K562 (cell line): ENCODE measurements around the gene EXOC6. TPM values are rescaled to one million over a fixed set of nuclear protein-coding genes. Genes with fewer than 3 reads are reported as not detected.
A peak's percentile ranks its signal among the peaks of the same experiment; 100 is the strongest.

Experiments used
- BMI1 ChIP-seq: fragments of 150-350 bp; IDR thresholded peaks from 2 replicates; pipeline ENCODE4 v1.6.1; 2014; ENCODE audit warnings: low read length
- CGGBP1 ChIP-seq: fragments of 250-450 bp; sonication (Bioruptor Pico); IDR thresholded peaks from 2 replicates; pipeline ENCODE4 v1.9.0; 2021; ENCODE audit warnings: mild to moderate bottlenecking
- EP400 ChIP-seq: fragments of 450-650 bp; IDR thresholded peaks from 2 replicates; pipeline ENCODE4 v1.6.1; 2017; ENCODE audit warnings: antibody characterized with exemption, mild to moderate bottlenecking, moderate library complexity
- FOXA3 ChIP-seq, 2 experiments: fragments of 450-650 bp in 1 of 2; sonication (generic) in 1 of 2; formaldehyde crosslinking; IDR thresholded peaks in 1 of 2; conservative IDR thresholded peaks in 1 of 2; 2 replicates each; pipeline versions ENCODE4 v1.4.0 to v1.8.0; 2020 to 2022; ENCODE audit warnings: mild to moderate bottlenecking in 2 of 2, missing genetic modification reagents in 1 of 2
- FOXP4 ChIP-seq: sonication (generic); formaldehyde crosslinking; IDR thresholded peaks from 2 replicates; pipeline ENCODE4 v1.8.0; 2022; ENCODE audit warnings: mild to moderate bottlenecking, missing genetic modification reagents, borderline replicate concordance
- HIVEP1 ChIP-seq: fragments of 250-450 bp; sonication (Bioruptor Pico); IDR thresholded peaks from 2 replicates; pipeline ENCODE4 v1.4.0; 2020; ENCODE audit warnings: mild to moderate bottlenecking
- HLTF ChIP-seq: fragments of 450-650 bp; IDR thresholded peaks from 2 replicates; pipeline ENCODE4 v1.6.1; 2016
- KDM2B ChIP-seq: fragments of 250-450 bp; sonication (Bioruptor Pico); IDR thresholded peaks from 2 replicates; pipeline ENCODE4 v1.8.0; 2021; ENCODE audit warnings: mild to moderate bottlenecking, moderate library complexity
- LEF1 ChIP-seq: fragments of 450-650 bp; IDR thresholded peaks from 2 replicates; pipeline ENCODE4 v1.6.1; 2016; ENCODE audit warnings: mild to moderate bottlenecking
- MCM7 ChIP-seq, 2 experiments: fragments of 450-650 bp; IDR thresholded peaks; 2 replicates each; pipeline ENCODE4 v1.6.1; 2016 to 2018
- MECOM ChIP-seq: fragments of 250-450 bp; sonication (Bioruptor Pico); IDR thresholded peaks from 2 replicates; pipeline ENCODE4 v1.8.0; 2022; ENCODE audit warnings: inconsistent platforms
- MEF2A ChIP-seq: IDR thresholded peaks from 2 replicates; pipeline ENCODE4 v1.6.1; 2011; ENCODE audit warnings: low read depth, mild to moderate bottlenecking, low read length, moderate library complexity; ENCODE audit not compliant: control insufficient read depth
- MYNN ChIP-seq, 2 experiments: sonication (generic); formaldehyde crosslinking in 1 of 2; IDR thresholded peaks; 2 replicates each; pipeline versions ENCODE4 v1.5.0 to v1.6.1; 2016 to 2020; ENCODE audit warnings: antibody characterized with exemption in 1 of 2, missing genetic modification reagents in 1 of 2
- NCOA2 ChIP-seq, 2 experiments: fragments of 450-650 bp; IDR thresholded peaks; 2 replicates each; pipeline ENCODE4 v1.6.1; 2018; ENCODE audit warnings: mild to moderate bottlenecking in 2 of 2, moderate library complexity in 1 of 2; ENCODE audit not compliant: partially characterized antibody in 2 of 2
- PHB2 ChIP-seq: fragments of 450-650 bp; IDR thresholded peaks from 2 replicates; pipeline ENCODE4 v1.6.1; 2017; ENCODE audit warnings: low read depth
- POLR2G ChIP-seq: fragments of 200-400 bp; formaldehyde crosslinking; IDR thresholded peaks from 2 replicates; pipeline ENCODE4 v1.6.1; 2017; ENCODE audit warnings: low read depth, mild to moderate bottlenecking, antibody characterized with exemption, low read length, moderate library complexity
- SP2 ChIP-seq: IDR thresholded peaks from 2 replicates; pipeline ENCODE4 v1.6.1; 2011; ENCODE audit warnings: mild to moderate bottlenecking, low read depth, low read length, moderate library complexity; ENCODE audit not compliant: poor library complexity, severe bottlenecking; ENCODE audit errors: extremely low read depth
- TAF15 ChIP-seq: fragments of 200-400 bp; formaldehyde crosslinking; IDR thresholded peaks from 2 replicates; pipeline ENCODE4 v1.6.1; 2017; ENCODE audit warnings: mild to moderate bottlenecking, low read depth, low read length, moderate library complexity
- TBL1XR1 ChIP-seq, 2 experiments: IDR thresholded peaks; 2 replicates each; pipeline ENCODE4 v1.6.1; 2012; ENCODE audit warnings: improper control_type of control experiment in 2 of 2, low read length in 2 of 2, mild to moderate bottlenecking in 1 of 2
- ZNF197 ChIP-seq: fragments of 200-800 bp; sonication (Bioruptor generic); IDR thresholded peaks from 2 replicates; pipeline ENCODE4 v1.6.1; 2016; ENCODE audit warnings: low read depth, missing genetic modification characterization, missing compliant biosample characterization
- ZNF79 ChIP-seq: fragments of 250-450 bp; sonication (Bioruptor Pico); IDR thresholded peaks from 2 replicates; pipeline ENCODE4 v1.4.0; 2020; ENCODE audit warnings: low read depth, mild to moderate bottlenecking, moderate library complexity
- polyA plus RNA-seq, 8 experiments: library from polyadenylated mRNA; depleted of rRNA in 4 of 8; stranded (reverse) in 5 of 8; unstranded in 3 of 8; fragments of >200 nt; fragmentation: Nextera tagmentation in 2 of 8; fragmentation: Illumina TruSeq in 1 of 8; extraction: Ambion mirVana in 2 of 8; extraction: Trizol in 1 of 8; gene quantifications; 2 replicates each; pipeline versions ENCODE4 v1.2.1 to v1.2.3, GENCODE V29; 2011 to 2014; ENCODE audit warnings: inconsistent platforms in 1 of 8, missing spikeins in 1 of 8
- total RNA-seq, 7 experiments: library from RNA; depleted of rRNA in 6 of 7; stranded (reverse); fragments of >200 nt in 6 of 7; fragmentation: Illumina TruSeq in 2 of 7; extraction: Trizol in 2 of 7; gene quantifications; 2 replicates each; pipeline versions ENCODE4 v1.2.1 to v1.2.3, GENCODE V29; 2011 to 2021; ENCODE audit warnings: low replicate concordance in 1 of 7
- TF ChIP-seq, protein P1 (sequence below): sonication (generic); formaldehyde crosslinking; IDR thresholded peaks from 2 replicates; pipeline ENCODE4 v1.8.0; 2022; ENCODE audit warnings: missing genetic modification reagents, mild to moderate bottlenecking, moderate library complexity, borderline replicate concordance
- TF ChIP-seq, protein P2 (sequence below): fragments of 450-650 bp; IDR thresholded peaks from 2 replicates; pipeline ENCODE4 v1.6.1; 2017; ENCODE audit warnings: antibody characterized with exemption

EXOC6 gene
- total and polyA plus RNA-seq, 9 of the 15 experiments (the other 6 are each of a cell fraction or from before 2014, with no cell fraction given), result 13.9 to 42.8 (median 24.9) TPM

DNA sequence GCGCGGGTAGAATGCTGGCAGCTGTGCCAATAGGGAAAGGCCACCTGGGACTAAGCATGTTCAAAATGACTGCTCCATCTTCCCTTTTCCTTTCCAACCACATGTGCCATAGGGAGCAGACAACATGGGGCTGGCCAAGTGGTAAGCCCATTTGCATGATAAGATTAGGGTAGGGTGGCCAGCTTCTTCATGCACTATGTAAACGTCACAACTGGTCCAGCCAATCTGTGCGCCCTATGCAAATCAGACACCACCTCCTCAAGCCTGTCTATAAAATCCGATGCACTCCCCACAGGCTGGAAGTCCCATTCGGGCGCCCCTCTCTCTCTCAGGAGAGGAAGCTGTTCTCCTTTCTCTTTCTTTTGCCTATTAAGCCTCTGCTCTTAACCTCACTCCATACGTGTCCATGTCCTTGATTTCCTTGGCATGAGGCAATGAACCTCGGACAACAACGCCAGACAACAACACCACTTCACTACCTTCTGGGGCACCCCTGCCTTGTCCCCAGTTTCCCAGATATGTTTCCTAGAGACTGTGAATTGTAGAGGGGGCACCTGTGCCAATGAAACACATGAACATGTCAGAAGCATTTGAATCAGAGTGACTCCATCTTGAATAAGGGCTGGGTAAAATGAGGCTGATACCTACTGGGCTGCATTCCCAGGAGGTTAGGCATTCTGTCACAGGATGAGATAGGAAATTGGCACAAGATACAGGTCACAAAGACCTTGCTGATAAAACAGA, 19.1 kb upstream of the EXOC6 start (continued):
- no peak for TF ChIP-seq CGGBP1 (CRISPR knock-in tag)
- no peak for TF ChIP-seq MECOM (CRISPR knock-in tag)
- TF ChIP-seq HLTF, result peak; percentile 40; the same call in 1 of the 2 replicates
- TF ChIP-seq FOXA3 (CRISPR knock-in tag; conservative IDR thresholded peaks at IDR 0.05 in 1 of 2, IDR thresholded peaks at IDR 0.05 in 1 of 2), result no peak
- TF ChIP-seq PHB2, result no peak
- no peak for TF ChIP-seq SP2
- TF ChIP-seq, protein P1, sequence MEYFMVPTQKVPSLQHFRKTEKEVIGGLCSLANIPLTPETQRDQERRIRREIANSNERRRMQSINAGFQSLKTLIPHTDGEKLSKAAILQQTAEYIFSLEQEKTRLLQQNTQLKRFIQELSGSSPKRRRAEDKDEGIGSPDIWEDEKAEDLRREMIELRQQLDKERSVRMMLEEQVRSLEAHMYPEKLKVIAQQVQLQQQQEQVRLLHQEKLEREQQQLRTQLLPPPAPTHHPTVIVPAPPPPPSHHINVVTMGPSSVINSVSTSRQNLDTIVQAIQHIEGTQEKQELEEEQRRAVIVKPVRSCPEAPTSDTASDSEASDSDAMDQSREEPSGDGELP (CRISPR knock-in tag), result peak; percentile 49; the same call in 1 of the 2 replicates
- TF ChIP-seq BMI1, result no peak
- TF ChIP-seq TBL1XR1 (IDR thresholded peaks at IDR 0.05; ENCODE audit: low read length in 2 of 2), result 0 out of 4 replicates have a peak, but pooled peaks of 1 of the 2 experiments have one; percentile 23
- TF ChIP-seq ZNF79 (CRISPR knock-in tag), result no peak
- TF ChIP-seq MYNN (IDR thresholded peaks at IDR 0.05), result no peak
- TF ChIP-seq MYNN (CRISPR knock-in tag; IDR thresholded peaks at IDR 0.05), result no peak
- 0 out of 2 replicates have a peak, but pooled peaks have one; percentile 67 for TF ChIP-seq ZNF197 (CRISPR knock-in tag)
- no peak for TF ChIP-seq KDM2B (CRISPR knock-in tag)
- TF ChIP-seq MCM7 (IDR thresholded peaks at IDR 0.05), result no peak
- TF ChIP-seq NCOA2 (IDR thresholded peaks at IDR 0.05; ENCODE audit: partially characterized antibody in 2 of 2), result no peak
- no peak for TF ChIP-seq TAF15
- no peak for TF ChIP-seq HIVEP1
- TF ChIP-seq LEF1, result no peak
- TF ChIP-seq, protein P2, sequence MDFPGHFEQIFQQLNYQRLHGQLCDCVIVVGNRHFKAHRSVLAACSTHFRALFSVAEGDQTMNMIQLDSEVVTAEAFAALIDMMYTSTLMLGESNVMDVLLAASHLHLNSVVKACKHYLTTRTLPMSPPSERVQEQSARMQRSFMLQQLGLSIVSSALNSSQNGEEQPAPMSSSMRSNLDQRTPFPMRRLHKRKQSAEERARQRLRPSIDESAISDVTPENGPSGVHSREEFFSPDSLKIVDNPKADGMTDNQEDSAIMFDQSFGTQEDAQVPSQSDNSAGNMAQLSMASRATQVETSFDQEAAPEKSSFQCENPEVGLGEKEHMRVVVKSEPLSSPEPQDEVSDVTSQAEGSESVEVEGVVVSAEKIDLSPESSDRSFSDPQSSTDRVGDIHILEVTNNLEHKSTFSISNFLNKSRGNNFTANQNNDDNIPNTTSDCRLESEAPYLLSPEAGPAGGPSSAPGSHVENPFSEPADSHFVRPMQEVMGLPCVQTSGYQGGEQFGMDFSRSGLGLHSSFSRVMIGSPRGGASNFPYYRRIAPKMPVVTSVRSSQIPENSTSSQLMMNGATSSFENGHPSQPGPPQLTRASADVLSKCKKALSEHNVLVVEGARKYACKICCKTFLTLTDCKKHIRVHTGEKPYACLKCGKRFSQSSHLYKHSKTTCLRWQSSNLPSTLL, result no peak
- TF ChIP-seq MEF2A, result no peak
- peak; percentile 58 for TF ChIP-seq POLR2G
- peak; percentile 76 for TF ChIP-seq EP400
- TF ChIP-seq FOXP4, result no peak
